ENCODE results near the gene CFD. TPM values are rescaled to one million over a fixed set of nuclear protein-coding genes. Genes with fewer than 3 reads are reported as not detected.
A peak's percentile ranks its signal among the peaks of the same experiment; 100 is the strongest.
"Not testable (repeated sequence)": the region's sequence is repeated elsewhere in the genome, so short reads cannot be mapped to it uniquely, and the experiment has no call there.

CFD gene
- total RNA-seq, 2 donors from 2014 or later = 4.9 TPM; not detected in 1

- Mint-ChIP-seq H3K36me3 (no peaks in the 10 kb centered on the region), H3K9me3 (no peaks in the 10 kb centered on the region), H3K27ac (peak overlapping the region in 1 of 2 donors; percentile 79)
- DNase-seq (ENCODE audit: low spot score in 2 of 2) (no peak), ATAC-seq (no peak)
Measured at GRCh38 chr19:875265-875879, 15.9 kb downstream of the CFD start.

GRCh38 chr19:876089-876488 is 16.6 kb downstream of the CFD start:
- H3K27ac Mint-ChIP-seq = no peak overlapping the region
- DNase-seq (ENCODE audit: low spot score in 2 of 2) (no peak), ATAC-seq (no peak)
- no peaks in the 10 kb centered on the region for H3K36me3 Mint-ChIP-seq
- H3K9me3 Mint-ChIP-seq = no peaks in the 10 kb centered on the region

- Mint-ChIP-seq H3K9me3 (no peaks in the 10 kb centered on the region), H3K27ac (no peak overlapping the region), H3K36me3 (no peaks in the 10 kb centered on the region)
- ATAC-seq (no peak), DNase-seq (ENCODE audit: low spot score in 2 of 2) (no peak)
Measured at GRCh38 chr19:876780-877314, 17.4 kb downstream of the CFD start.

- H3K36me3 Mint-ChIP-seq; H3K9me3 Mint-ChIP-seq; H3K27ac Mint-ChIP-seq; DNase-seq (ENCODE audit: low spot score in 2 of 2); ATAC-seq: not testable (repeated sequence)
Measured at GRCh38 chr19:877992-878660, 18.7 kb downstream of the CFD start.

GRCh38 chr19:878751-879561 is 19.5 kb downstream of the CFD start:
- not testable (repeated sequence) for H3K36me3 Mint-ChIP-seq; ATAC-seq; H3K9me3 Mint-ChIP-seq; DNase-seq (ENCODE audit: low spot score in 2 of 2)
- H3K27ac Mint-ChIP-seq = peak overlapping the region; percentile 73 to 83

- no peak for ATAC-seq
- Mint-ChIP-seq H3K9me3 (no peaks in the 10 kb centered on the region), H3K36me3 (no peaks in the 10 kb centered on the region), H3K27ac (peak overlapping the region in 1 of 2 donors; percentile 83)
- DNase-seq (ENCODE audit: low spot score in 2 of 2) = no peak
Measured at GRCh38 chr19:879711-880438, 20.4 kb downstream of the CFD start.

- no peaks in the 10 kb centered on the region for H3K36me3 Mint-ChIP-seq
- ATAC-seq (no peak), DNase-seq (ENCODE audit: low spot score in 2 of 2) (no peak)
- no peaks in the 10 kb centered on the region for H3K9me3 Mint-ChIP-seq
- H3K27ac Mint-ChIP-seq = no peak overlapping the region
Measured at GRCh38 chr19:881385-882071, 22.1 kb downstream of the CFD start.

- H3K36me3 Mint-ChIP-seq = no peaks in the 10 kb centered on the region
- no peak overlapping the region for H3K27ac Mint-ChIP-seq
- no peak for DNase-seq (ENCODE audit: low spot score in 2 of 2)
- no peaks in the 10 kb centered on the region for H3K9me3 Mint-ChIP-seq
- ATAC-seq = no peak
Measured at GRCh38 chr19:882871-883497, 23.5 kb downstream of the CFD start.

GRCh38 chr19:883661-884211 is 24.3 kb downstream of the CFD start:
- Mint-ChIP-seq H3K27ac (no peak overlapping the region), H3K9me3 (no peaks in the 10 kb centered on the region), H3K36me3 (no peaks in the 10 kb centered on the region)
- ATAC-seq (peak in 1 of 2 donors; percentile 41), DNase-seq (ENCODE audit: low spot score in 2 of 2) (no peak)

- Mint-ChIP-seq H3K9me3 (no peaks in the 10 kb centered on the region), H3K27ac (no peak overlapping the region), H3K36me3 (no peaks in the 10 kb centered on the region)
- DNase-seq (ENCODE audit: low spot score in 2 of 2) (no peak), ATAC-seq (no peak)
Measured at GRCh38 chr19:884420-885211, 25.2 kb downstream of the CFD start.

GRCh38 chr19:885536-886224 is 26.2 kb downstream of the CFD start:
- DNase-seq (ENCODE audit: low spot score in 2 of 2) (no peak), ATAC-seq (no peak)
- H3K27ac Mint-ChIP-seq = no peak overlapping the region
- no peaks in the 10 kb centered on the region for H3K36me3 Mint-ChIP-seq
- no peaks in the 10 kb centered on the region for H3K9me3 Mint-ChIP-seq

- no peak for DNase-seq (ENCODE audit: low spot score in 2 of 2)
- H3K9me3 Mint-ChIP-seq = no peaks in the 10 kb centered on the region
- no peak for ATAC-seq
- H3K36me3 Mint-ChIP-seq = no peaks in the 10 kb centered on the region
- H3K27ac Mint-ChIP-seq = no peak overlapping the region
Measured at GRCh38 chr19:887072-887471, 27.6 kb downstream of the CFD start.

GRCh38 chr19:887599-887998 is 28.1 kb downstream of the CFD start:
- ATAC-seq (no peak), DNase-seq (ENCODE audit: low spot score in 2 of 2) (no peak)
- no peaks in the 10 kb centered on the region for H3K9me3 Mint-ChIP-seq
- no peak overlapping the region for H3K27ac Mint-ChIP-seq
- no peaks in the 10 kb centered on the region for H3K36me3 Mint-ChIP-seq

GRCh38 chr19:888581-889385 is 29.3 kb downstream of the CFD start:
- no peaks in the 10 kb centered on the region for H3K9me3 Mint-ChIP-seq
- H3K36me3 Mint-ChIP-seq = peaks cover 0 to 4% of the 10 kb centered on the region in 2 donors
- ATAC-seq = no peak
- H3K27ac Mint-ChIP-seq = no peak overlapping the region
- no peak for DNase-seq (ENCODE audit: low spot score in 2 of 2)
